Testis (tissue), 3 donors: Measurements from ENCODE around the gene CALML5. TPM values are rescaled to one million over a fixed set of nuclear protein-coding genes. Genes with fewer than 3 reads are reported as not detected.

Source experiments
- DNase-seq: peaks from one replicate; pipeline ENCODE4 v3.0.0-alpha.2; 2019
- H3K27ac ChIP-seq, 2 donors: fragments of 200-600 bp; sonication (generic); one replicate each; pipeline ENCODE4 v1.5.1; 2019
- H3K27me3 ChIP-seq: fragments of 200-600 bp; sonication (generic); one replicate; pipeline ENCODE4 v1.5.1; 2019
- H3K36me3 ChIP-seq: fragments of 200-600 bp; sonication (generic); one replicate; pipeline ENCODE4 v1.5.1; 2017; ENCODE audit warnings: low read depth; ENCODE audit errors: missing control alignments
- H3K4me1 ChIP-seq: fragments of 200-600 bp; sonication (generic); one replicate; pipeline ENCODE4 v1.5.1; 2019
- H3K4me3 ChIP-seq, 2 donors: fragments of 200-600 bp; sonication (generic); one replicate each; pipeline ENCODE4 v1.5.1; 2017 to 2019
- H3K9me3 ChIP-seq: fragments of 200-600 bp; sonication (generic); one replicate; pipeline ENCODE4 v1.5.1; 2017
- CTCF ChIP-seq, 3 experiments: fragments of 450-650 bp in 2 of 3; fragments of 200-600 bp in 1 of 3; sonication (generic) in 1 of 3; IDR thresholded peaks; one replicate each; pipeline ENCODE4 v1.5.1; 2016 to 2019; ENCODE audit warnings: antibody characterized with exemption in 3 of 3, mild to moderate bottlenecking in 2 of 3, moderate library complexity in 1 of 3
- POLR2A ChIP-seq: fragments of 450-650 bp; IDR thresholded peaks from one replicate; pipeline ENCODE4 v1.6.1; 2017; ENCODE audit warnings: antibody characterized with exemption, mild to moderate bottlenecking, moderate library complexity
- WGBS, 2 donors: methylation state at CpG; one replicate each; pipeline ENCODE4 v1.1.5; 2018; 5-methylcytosine and 5-hydroxymethylcytosine counted together
- intact Hi-C: fragments of 100-400 bp; cut with DNase I; formaldehyde crosslinking; loops from one replicate; pipeline ENCODE4 v1.15.1; 2023; ENCODE audit warnings: low total_unique reads
- polyA plus RNA-seq: library from polyadenylated mRNA; stranded (reverse); fragments of 350-450 nt; fragmentation: Illumina TruSeq; extraction: RNeasy Lipid Tissue Mini Kit (QIAGEN cat#74804); gene quantifications from one replicate; pipeline ENCODE4 v1.2.3, GENCODE V29; 2014; ENCODE audit warnings: low read depth, low replicate concordance; ENCODE audit not compliant: insufficient read depth
- total RNA-seq, 2 donors: library from RNA; depleted of rRNA; stranded (reverse); fragments of >200 nt; gene quantifications; one replicate each; pipeline ENCODE4 v1.2.3, GENCODE V29; 2016

Gene CALML5
- total and polyA plus RNA-seq, 3 donors from 2014 or later = 0.50 TPM; not detected in 2

- 69 to 87% methylated on average over 4 of the region's 4 CpGs for WGBS, 2 donors
- Histone ChIP-seq H3K36me3 (no peaks in the 10 kb centered on the region), H3K27me3 (no peaks in the 10 kb centered on the region), H3K4me3 (no peak overlapping the region), H3K4me1 (no peaks in the 10 kb centered on the region), H3K27ac (no peak overlapping the region), H3K9me3 (no peaks in the 10 kb centered on the region)
- no peak for TF ChIP-seq POLR2A
- TF ChIP-seq CTCF (IDR thresholded peaks at IDR 0.05) = no peak
- intact Hi-C loops = no loop called here
- DNase-seq = no peak
Observed at GRCh38 chr10:5461203-5461588, 38.2 kb downstream of the CALML5 start.

- intact Hi-C loops = no loop called here
- Histone ChIP-seq H3K27me3 (no peaks in the 10 kb centered on the region), H3K4me1 (no peaks in the 10 kb centered on the region), H3K4me3 (no peak overlapping the region), H3K9me3 (no peaks in the 10 kb centered on the region), H3K27ac (no peak overlapping the region), H3K36me3 (no peaks in the 10 kb centered on the region)
- TF ChIP-seq POLR2A (no peak), CTCF (IDR thresholded peaks at IDR 0.05) (no peak)
- DNase-seq = no peak
- WGBS, 2 donors = 87 to 89% methylated on average over 14 of the region's 14 CpGs
Observed at GRCh38 chr10:5460468-5461202, 38.7 kb downstream of the CALML5 start.

GRCh38 chr10:5458949-5459747 is 40.2 kb downstream of the CALML5 start:
- no peaks in the 10 kb centered on the region for H3K27me3 ChIP-seq
- intact Hi-C loops = no loop called here
- WGBS, 2 donors = 86 to 89% methylated on average over 8 of the region's 8 CpGs
- H3K27ac ChIP-seq = no peak overlapping the region
- H3K36me3 ChIP-seq = no peaks in the 10 kb centered on the region
- no peak for TF ChIP-seq POLR2A
- H3K4me3 ChIP-seq = no peak overlapping the region
- no peaks in the 10 kb centered on the region for H3K4me1 ChIP-seq
- DNase-seq = no peak
- H3K9me3 ChIP-seq = no peaks in the 10 kb centered on the region

GRCh38 chr10:5458425-5458824 is 40.9 kb downstream of the CALML5 start:
- intact Hi-C loops = no loop called here
- Histone ChIP-seq H3K27ac (no peak overlapping the region), H3K4me3 (no peak overlapping the region), H3K9me3 (no peaks in the 10 kb centered on the region), H3K27me3 (no peaks in the 10 kb centered on the region), H3K4me1 (no peaks in the 10 kb centered on the region), H3K36me3 (no peaks in the 10 kb centered on the region)
- WGBS, 2 donors = 98 to 100% methylated on average over 1 of the region's 1 CpG
- DNase-seq = no peak
- TF ChIP-seq CTCF (IDR thresholded peaks at IDR 0.05) = no peak
- TF ChIP-seq POLR2A = no peak

- Histone ChIP-seq H3K4me3 (no peak overlapping the region), H3K9me3 (no peaks in the 10 kb centered on the region), H3K27ac (no peak overlapping the region), H3K27me3 (no peaks in the 10 kb centered on the region), H3K4me1 (no peaks in the 10 kb centered on the region), H3K36me3 (no peaks in the 10 kb centered on the region)
- intact Hi-C loops = no loop called here
- no peak for DNase-seq
- 86 to 88% methylated on average over 3 of the region's 3 CpGs for WGBS, 2 donors
- TF ChIP-seq POLR2A (no peak), CTCF (IDR thresholded peaks at IDR 0.05) (no peak)
Observed at GRCh38 chr10:5457741-5458140, 41.6 kb downstream of the CALML5 start.
